GM20000 (cell line): ENCODE measurements around the gene F12.

Source experiments
- DNase-seq: peaks from one replicate; pipeline ENCODE4 v3.0.0; 2012; ENCODE audit warnings: low spot score
- TF ChIP-seq, protein P1 (sequence below): IDR thresholded peaks from 2 replicates; pipeline ENCODE4 v1.5.1; 2012; ENCODE audit warnings: mild to moderate bottlenecking, control low read depth; ENCODE audit errors: extremely low read depth, missing control alignments

F12 gene

DNA sequence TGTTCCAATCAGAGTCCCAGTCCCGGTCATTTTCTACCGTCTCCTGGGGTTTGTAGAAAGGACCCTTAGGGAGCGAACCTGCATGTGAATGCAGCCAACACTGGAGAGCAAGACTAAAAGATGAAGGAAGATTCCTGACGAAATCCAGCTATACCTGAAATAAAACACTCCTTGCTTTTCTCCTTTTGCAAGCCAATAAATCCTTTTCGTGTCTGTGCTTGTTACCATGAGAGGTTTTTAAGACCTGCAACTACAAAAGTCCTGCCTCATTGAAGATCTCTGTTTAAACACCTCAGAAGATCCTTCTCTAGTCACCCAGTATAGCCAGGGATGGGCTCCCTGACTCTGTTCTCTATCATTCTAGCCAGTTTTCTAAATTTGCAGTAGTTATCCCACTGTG is 35.2 kb downstream of the F12 start:
- TF ChIP-seq, protein P1, sequence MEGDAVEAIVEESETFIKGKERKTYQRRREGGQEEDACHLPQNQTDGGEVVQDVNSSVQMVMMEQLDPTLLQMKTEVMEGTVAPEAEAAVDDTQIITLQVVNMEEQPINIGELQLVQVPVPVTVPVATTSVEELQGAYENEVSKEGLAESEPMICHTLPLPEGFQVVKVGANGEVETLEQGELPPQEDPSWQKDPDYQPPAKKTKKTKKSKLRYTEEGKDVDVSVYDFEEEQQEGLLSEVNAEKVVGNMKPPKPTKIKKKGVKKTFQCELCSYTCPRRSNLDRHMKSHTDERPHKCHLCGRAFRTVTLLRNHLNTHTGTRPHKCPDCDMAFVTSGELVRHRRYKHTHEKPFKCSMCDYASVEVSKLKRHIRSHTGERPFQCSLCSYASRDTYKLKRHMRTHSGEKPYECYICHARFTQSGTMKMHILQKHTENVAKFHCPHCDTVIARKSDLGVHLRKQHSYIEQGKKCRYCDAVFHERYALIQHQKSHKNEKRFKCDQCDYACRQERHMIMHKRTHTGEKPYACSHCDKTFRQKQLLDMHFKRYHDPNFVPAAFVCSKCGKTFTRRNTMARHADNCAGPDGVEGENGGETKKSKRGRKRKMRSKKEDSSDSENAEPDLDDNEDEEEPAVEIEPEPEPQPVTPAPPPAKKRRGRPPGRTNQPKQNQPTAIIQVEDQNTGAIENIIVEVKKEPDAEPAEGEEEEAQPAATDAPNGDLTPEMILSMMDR: no peak
- no peak for DNase-seq

DNA sequence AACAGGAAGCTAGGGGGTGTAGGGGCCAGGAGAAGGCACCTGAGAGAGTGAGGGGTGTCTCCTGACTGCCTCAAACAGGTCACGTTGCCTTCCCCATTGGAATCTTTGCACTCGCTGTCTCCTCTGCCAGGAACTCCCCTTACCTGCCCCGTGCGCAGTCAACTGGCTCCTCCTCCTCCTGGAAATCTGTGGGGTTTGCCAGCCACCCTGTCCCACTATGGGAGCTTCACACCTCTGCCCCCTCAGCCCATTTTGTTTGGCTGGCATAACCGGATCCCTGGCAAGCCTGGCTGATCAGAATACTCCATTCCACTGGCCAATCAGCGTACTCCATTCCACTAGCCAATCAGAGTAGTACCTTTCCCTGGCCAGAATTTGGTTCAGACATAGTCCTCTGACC is 35.6 kb downstream of the F12 start:
- TF ChIP-seq, protein P1: no peak
- no peak for DNase-seq

DNA sequence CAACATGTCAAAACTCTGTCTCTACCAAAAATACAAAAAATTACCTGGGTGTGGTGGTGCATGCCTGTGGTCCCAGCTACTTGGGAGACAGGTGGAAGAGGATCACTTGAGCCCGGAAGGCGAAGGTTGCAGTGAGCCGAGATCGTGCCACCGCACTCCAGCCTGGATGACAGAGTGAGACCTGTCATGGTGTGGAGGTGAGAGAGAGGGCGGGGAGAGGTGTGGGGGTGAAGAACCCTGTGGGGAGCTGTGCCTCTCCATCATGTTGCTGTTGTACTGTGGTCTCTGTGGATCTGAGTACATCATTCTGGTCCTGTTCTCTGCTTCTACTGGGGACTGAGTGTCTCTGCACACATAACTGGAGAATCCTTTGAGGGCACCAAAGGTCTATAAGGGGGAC is 36.5 kb downstream of the F12 start:
- TF ChIP-seq, protein P1: no peak
- DNase-seq: no peak

DNA sequence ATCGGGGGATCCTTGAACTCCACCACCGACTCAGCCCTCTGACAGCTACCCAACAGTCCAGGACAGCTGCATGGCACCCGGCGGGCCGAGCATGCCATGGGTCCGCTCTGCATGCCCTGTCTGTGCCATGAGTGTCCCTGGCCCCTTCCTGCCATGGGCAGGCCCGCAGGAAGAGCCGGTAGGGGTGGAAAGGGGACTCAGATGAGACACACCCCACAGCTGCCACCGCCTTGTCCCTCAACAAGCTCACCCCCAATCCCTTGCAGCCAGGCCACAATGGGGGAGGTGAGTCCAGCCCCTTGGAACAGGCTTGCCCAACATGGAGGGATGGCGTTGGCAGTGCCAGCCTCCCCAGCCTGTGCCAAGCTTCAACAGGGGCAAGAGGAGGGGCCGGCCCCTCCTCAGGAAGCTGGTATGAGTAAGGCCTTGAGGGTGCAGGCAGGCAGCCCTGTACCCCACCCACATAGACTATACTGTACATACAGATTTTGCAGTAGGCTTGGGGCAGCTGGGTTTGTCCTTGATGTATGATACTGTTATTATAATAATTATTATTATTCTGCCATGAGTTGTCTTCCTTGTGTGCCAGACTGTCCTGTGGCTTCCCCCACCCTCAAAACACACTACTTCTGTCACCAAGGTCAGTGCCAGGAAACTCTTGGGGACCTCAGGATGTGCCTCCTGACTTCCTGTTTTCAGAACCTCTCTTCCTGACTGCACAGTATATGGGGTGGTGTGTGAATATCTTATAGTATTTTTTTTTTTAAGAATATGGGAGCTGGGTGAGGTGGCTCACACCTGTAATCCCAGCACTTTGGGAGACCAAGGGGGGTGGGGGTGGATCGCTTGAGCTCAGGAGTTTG is 37.1 kb downstream of the F12 start:
- DNase-seq: no peak
- TF ChIP-seq, protein P1: no peak

DNA sequence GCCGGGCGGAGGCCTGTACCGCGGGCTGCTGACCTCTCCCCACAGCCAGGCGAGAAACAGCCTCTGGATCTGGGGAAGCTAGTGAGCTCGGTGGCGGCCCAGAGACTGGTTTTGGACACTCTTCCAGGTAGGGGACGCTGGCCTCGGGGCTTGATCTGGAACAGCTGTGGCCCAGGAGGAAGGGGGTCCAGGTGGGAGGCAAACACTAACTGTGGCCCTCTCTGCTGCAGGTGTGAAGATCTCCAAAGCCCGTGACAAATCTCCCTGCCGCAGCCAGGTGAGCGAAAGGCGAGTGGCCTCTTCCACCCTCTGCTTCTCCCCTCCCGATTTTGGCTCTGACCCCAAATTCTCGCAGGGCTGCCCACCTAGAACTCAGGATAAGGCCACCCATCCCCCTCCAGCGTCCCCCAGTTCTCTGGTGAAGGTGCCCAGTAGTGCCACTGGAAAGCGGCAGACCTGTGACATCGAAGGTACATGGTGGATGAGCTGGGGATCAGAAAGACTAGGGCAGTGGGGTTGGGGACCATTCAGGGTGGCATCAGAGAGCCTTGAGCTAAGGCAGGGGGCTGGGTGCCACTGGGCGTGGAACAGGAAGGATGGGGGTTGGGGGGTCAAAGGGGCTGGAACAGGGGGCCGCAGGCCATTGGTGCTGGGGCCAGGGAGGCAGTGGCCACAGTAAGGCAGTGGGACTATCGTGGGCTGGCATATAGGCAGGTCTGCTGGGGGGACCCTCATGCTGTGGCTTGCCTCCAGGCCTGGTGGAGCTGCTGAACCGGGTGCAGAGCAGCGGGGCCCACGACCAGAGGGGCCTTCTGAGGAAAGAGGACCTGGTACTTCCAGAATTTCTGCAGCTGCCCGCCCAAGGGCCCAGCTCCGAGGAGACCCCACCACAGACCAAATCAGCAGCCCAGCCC is 38.0 kb downstream of the F12 start:
- DNase-seq: no peak
- TF ChIP-seq, protein P1: no peak

DNA sequence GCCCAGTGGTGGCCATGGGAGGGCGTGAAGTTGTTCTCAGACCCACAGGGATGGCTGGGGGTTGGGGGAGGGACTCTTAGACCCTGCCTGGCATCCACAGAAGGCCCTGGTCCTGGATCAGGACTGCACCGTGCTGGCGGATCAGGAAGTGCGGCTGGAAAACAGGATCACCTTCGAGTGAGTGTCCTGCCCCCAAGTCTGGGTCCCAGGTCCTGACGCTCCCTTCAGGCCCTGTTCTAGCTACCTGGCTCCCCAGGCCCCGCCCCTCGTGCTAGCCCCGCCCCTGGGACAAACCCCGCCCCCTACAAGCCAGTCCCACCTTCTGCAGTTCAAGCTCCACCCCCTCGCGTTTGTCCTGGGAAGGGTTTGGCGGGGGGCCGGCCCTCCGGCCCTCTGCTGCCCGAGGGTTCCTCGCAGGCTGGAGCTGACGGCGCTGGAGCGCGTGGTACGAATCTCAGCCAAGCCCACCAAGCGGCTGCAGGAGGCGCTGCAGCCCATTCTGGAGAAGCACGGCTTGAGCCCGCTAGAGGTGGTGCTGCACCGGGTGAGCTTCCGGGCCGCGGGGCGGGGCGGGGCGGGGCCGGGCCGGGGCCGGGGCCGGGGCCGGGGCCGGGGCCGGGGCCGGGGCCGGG is 38.8 kb downstream of the F12 start:
- TF ChIP-seq, protein P1: peak; percentile 43
- peak; percentile 89 for DNase-seq
